Measurements from ENCODE around the gene FBXO22.

DNA sequence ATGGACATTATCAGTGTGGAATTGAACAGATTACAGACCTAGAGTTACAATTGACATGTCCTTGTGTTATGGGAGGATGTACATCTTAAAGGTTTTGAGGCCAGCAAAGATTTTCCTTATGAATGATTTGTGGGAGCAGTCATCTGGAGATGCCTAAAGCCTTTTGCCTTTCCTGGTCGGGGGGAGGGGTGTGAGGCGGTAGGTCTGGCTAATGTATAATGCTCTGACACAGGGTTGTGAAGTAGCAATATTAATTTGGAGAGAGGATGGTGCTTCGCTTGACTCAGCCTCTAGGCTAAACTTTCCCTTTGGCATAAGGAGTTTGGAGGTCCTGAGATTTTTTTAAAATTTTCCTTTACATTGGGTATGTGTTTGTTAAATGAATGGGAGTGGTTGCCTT is 23.3 kb downstream of the FBXO22 start:
- no peak for TF ChIP-seq GABPA (IDR thresholded peaks at IDR 0.05; ENCODE audit: low read depth)
- TF ChIP-seq, protein P1, sequence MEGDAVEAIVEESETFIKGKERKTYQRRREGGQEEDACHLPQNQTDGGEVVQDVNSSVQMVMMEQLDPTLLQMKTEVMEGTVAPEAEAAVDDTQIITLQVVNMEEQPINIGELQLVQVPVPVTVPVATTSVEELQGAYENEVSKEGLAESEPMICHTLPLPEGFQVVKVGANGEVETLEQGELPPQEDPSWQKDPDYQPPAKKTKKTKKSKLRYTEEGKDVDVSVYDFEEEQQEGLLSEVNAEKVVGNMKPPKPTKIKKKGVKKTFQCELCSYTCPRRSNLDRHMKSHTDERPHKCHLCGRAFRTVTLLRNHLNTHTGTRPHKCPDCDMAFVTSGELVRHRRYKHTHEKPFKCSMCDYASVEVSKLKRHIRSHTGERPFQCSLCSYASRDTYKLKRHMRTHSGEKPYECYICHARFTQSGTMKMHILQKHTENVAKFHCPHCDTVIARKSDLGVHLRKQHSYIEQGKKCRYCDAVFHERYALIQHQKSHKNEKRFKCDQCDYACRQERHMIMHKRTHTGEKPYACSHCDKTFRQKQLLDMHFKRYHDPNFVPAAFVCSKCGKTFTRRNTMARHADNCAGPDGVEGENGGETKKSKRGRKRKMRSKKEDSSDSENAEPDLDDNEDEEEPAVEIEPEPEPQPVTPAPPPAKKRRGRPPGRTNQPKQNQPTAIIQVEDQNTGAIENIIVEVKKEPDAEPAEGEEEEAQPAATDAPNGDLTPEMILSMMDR (IDR thresholded peaks at IDR 0.05; ENCODE audit: insufficient read depth, low read length), result no peak
- TF ChIP-seq POLR2AphosphoS5 (IDR thresholded peaks at IDR 0.05; ENCODE audit: low read depth), result no peak
- no peak for TF ChIP-seq REST (IDR thresholded peaks at IDR 0.05; ENCODE audit: insufficient replicate concordance, low read depth)

All from HL-60 (cell line).